Left renal cortex interstitium (tissue), 4 donors: ENCODE results near the gene HNRNPUL1. TPM values are rescaled to one million over a fixed set of nuclear protein-coding genes. Genes with fewer than 3 reads are reported as not detected.
A peak's percentile ranks its signal among the peaks of the same experiment; 100 is the strongest.

ENCODE experiments used
- DNase-seq, 4 donors: peaks; one replicate each; pipeline ENCODE4 v3.0.0-alpha.2; 2013; ENCODE audit warnings: low read depth in 4 of 4, low spot score in 2 of 4, missing footprints in 1 of 4
- polyA plus RNA-seq, 4 donors: library from polyadenylated mRNA; unstranded; fragments of 120-200 nt; gene quantifications; one replicate each; pipeline ENCODE4 v1.2.1, GENCODE V29; 2013; ENCODE audit not compliant: insufficient read length in 4 of 4

HNRNPUL1 gene
- polyA plus RNA-seq, 4 donors, result 192 to 227 (median 205) TPM

DNA sequence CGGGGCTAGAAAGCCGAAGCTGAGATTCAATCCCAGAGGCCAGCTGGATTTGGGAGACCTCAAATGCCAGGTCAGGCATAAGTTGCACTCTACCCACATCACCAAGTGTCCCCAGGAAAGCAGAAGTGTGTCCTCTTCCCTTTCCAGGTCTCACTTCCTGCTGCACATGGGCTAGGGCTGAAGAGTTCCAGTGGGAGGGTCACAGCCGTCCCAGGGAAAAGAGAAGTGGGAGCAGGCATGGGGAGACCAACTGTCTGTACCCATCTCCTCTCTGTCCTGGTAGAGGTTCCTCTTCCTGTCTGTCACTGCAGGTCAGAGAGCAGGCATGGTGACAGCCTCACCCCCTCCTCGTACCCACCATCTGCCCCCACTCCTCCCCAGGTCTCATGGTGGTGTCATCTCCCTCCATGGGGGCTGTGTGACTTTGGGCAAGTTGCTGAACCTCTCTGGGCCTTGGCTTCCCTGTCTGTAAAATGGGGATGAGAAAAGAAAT, 30.4 kb upstream of the HNRNPUL1 start:
- no peak for DNase-seq

DNA sequence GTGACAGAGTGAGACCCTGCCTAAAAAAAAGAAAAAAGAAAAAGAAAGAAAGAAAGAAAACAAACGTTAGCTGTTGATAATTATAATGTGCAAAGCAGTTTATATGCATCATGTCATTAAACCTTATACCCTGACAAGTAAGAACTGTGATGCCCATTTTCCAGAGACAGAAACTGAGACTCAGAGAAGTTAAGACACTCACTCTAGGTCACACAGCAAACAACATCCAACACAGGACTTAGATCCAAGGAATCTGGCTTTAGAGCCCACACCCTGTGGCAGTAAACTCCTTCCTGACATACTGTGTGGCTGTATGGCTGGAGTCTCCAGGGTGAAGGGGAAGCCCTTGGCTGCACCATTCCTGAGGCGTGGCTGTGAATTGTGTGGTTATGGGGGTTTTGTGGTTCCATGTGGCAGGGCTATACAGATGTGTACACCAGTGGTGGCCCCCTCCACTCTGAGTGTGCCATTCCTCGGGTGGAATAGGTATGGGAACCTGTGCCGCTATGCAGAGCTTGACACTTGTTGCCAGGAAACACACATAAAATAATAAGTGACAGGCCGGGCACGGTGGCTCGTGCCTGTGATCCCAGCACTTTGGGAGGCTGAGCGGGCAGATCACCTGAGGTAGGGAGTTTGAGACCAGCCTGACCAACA, 29.5 kb upstream of the HNRNPUL1 start:
- DNase-seq, result no peak

DNA sequence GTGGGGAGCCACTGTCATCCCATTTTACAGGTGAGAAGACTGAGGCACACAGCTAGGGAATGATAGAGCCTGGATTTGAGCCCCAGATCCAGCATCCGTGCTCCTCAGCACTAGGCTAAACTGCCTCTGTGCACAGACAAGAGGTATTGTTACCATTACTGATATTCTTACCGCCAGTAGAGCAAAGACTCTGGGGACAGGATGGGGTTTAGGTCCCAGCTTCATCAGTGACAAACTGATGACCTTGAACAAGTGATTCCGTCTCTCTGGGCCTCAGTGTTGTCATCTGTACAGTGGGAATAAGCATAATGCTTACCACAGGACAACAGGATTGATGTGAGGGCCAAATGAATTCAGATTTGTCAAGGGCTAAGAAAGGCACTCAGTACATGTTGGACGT, 28.7 kb upstream of the HNRNPUL1 start:
- DNase-seq, result no peak

DNA sequence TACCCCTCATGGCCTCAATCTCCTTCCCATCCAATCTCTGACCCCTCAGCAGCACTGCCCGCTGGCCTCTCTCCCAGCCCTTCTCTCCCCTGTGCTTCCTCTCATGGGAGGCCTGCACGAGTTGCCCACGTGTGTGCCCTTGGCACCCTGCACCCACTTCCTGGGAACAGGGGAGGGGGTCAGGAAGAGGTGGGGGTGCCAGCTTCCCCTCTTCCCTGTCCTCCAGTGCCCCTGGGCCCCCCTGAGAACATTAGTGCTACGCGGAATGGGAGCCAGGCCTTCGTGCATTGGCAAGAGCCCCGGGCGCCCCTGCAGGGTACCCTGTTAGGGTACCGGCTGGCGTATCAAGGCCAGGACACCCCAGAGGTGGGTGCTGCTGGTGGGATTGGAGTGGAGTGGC, 25.9 kb upstream of the HNRNPUL1 start:
- no peak for DNase-seq

DNA sequence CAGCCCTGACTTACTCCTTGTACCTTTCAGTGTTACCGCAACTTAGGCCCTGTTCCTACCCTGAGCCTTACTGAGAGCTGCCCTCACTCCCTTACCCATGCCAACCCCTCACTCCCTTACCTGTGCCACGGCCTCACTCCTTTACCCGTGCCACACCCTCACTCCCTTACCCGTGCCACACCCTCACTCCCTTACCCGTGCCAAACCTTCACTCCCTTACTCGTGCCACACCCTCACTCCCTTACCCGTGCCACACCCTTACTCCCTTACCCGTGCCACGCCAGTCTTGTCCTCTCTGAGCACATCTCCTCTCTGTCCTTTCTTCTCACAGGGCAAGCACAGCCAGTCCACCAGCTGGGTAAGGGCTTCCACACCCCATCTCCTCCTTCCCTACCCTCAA, 24.8 kb upstream of the HNRNPUL1 start:
- no peak for DNase-seq

DNA sequence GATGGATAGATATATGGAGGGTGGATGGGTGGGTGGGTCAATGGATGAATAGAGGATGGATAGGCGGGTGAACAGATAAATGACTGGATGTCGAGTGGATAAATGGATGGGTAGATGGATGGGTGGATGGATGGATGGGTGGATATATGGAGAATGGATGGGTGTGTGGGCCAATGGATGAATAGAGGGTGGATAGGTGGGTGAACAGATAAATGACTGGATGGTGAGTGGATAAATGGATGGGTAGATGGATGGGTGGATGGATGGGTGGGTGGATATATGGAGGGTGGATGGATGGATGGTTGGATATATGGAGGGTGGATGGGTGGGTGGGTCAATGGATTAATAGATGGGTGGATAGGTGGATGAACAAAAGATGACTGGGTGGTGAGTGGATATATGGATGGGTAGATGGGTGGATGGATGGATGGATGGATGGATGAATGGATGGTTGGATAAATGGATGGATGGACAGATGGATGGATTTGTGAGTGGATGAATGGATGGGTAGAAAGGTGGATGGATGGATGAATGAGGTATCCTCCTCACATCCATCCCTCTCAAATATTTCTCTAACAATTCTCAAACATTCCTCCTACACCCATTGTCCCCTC, 24.1 kb upstream of the HNRNPUL1 start:
- DNase-seq, result no peak

DNA sequence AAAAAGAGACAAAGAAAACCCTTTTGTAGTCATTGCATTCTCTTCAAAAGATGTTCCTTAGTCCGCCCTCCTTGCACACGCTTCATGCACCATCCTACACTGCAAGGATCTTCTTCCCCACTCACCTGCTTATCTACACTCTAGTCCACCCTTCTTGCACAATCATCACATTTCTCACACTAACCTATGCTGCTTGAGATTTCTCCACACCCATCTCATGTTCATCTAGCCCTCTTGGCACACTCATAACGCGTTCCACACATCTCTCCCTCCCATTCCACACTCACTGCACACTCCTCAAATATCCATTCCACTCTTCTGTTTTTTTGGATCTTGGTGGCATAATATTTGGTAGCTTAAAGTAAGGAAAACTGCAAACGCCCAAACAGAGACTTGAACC, 22.3 kb upstream of the HNRNPUL1 start:
- DNase-seq, result no peak

DNA sequence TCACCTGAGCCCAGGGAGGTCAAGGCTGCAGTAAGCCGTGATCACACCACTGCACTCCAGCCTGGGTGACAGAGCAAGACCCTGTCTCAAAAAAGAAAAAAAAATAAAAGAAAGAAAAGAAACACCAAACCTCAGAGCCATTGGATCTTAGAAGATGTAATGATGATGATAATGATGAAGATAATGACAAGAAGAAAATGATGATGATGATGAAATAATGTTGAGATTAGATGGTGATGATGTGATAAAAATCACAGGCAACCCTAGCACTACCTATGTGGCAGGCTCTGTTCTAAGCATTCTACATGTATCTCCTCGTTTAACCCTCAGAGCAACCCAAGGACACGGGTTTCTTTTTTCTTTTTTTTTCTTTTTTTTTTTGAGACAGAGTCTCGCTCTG, 20.1 kb upstream of the HNRNPUL1 start:
- DNase-seq, result no peak

DNA sequence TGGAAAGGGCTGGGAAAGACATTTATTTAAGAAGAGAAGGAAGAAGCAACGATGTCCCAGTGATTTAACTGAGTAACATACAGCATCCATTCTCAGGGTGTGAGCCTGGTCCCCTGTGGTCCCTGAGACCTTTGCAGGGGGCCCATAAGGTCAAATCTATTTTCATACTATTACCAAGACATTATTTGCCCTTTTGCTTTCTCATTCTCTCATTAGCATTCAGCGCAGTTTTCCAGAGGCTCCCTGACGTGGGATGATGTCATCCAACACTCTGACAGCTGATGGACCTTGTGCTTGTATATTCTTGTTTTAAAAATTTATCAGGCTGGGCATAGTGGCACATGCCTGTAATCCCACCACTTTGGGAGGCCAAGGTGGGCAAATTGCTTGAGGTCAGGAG, 18.3 kb upstream of the HNRNPUL1 start:
- DNase-seq, result no peak

DNA sequence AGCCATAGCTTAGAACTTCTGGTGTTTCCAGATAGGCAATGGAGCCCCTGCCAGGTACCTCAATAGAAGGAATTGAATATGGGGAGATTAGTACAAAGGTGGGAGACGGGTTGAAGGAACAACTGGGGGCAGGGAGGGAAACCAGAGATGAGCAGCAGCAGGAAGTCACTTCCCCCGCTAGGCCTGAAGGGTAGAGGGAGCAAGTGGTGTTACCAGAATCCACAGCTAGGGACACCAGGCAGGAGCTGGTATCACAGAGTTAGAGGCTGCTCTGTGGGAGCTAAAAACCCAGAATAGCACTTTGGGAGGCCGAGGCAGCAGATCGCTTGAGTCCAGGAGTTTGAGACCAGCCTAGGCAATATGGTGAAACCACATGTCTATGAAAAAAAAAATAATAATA, 15.3 kb upstream of the HNRNPUL1 start:
- DNase-seq, result no peak

DNA sequence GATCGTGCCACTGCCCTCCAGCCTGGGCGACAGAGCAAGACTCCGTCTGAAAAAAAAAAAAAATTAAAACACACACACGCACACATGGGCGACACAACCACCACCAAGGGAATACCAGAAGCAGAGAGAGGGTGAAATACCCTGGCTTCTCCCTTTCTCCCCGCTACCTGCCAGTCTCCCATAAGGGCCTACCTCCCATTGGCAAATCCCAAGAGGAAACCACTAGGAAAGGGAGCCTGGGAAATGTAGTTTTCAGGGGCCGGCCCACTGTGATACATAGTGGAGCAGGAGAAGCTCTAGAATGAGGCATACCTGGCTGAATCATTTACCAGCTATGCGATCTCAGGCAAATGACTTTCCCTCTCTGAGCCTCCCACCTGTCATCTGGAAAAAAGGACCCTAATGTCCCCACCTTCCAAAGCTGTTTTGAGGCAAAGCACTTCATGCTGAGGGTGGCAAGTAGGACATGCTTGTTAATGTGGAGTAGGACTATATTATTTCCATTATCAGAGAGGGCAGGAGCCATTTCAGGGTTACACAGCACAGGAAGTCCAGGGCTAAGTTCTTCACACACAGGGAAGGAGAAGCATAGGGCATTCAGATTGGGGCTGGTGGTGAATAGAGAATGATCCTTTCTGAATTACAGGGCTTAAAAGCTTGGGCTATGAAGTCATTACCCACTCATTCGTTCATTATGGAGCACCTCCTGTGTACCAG, 14.3 kb upstream of the HNRNPUL1 start:
- no peak for DNase-seq

DNA sequence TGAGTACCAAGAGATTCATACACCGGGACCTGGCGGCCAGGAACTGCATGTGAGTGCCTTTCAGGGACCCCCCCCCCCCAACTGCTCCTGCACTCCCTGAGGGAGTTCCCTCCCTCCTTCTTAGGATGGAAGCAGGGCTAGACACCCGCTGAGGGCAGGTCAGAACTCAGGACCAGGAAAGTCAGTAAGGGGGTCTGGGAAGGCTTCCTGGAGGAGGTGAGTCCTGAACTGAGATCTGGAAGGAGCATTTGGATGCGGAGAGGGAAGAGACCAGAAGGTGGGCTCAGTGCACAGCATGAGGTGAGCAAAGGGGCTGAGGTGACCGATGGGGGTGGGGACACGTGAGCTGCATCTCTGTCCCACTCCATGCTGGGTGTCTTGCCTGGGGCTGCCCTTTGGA, 10.5 kb upstream of the HNRNPUL1 start:
- DNase-seq, result no peak

DNA sequence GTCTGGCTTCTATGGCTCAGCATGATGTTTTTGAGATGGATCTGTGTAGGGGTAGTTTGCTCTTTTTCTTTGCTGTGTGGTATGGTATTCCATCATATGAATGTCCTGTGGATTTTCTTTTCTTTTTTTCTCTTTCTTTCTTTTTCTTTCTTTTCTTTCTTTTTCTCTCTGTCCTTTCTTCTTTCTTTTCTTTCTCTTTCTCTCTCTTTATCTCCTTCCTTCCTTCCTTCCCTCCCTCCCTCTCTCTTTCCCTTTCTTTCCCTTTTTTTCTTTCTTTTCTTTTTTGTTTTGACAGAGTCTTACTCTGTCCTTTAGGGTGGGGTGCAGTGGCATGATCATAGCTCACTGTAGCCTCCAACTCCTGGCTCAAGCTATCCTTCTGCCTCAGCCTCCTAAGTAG, 9.0 kb upstream of the HNRNPUL1 start:
- DNase-seq, result no peak

DNA sequence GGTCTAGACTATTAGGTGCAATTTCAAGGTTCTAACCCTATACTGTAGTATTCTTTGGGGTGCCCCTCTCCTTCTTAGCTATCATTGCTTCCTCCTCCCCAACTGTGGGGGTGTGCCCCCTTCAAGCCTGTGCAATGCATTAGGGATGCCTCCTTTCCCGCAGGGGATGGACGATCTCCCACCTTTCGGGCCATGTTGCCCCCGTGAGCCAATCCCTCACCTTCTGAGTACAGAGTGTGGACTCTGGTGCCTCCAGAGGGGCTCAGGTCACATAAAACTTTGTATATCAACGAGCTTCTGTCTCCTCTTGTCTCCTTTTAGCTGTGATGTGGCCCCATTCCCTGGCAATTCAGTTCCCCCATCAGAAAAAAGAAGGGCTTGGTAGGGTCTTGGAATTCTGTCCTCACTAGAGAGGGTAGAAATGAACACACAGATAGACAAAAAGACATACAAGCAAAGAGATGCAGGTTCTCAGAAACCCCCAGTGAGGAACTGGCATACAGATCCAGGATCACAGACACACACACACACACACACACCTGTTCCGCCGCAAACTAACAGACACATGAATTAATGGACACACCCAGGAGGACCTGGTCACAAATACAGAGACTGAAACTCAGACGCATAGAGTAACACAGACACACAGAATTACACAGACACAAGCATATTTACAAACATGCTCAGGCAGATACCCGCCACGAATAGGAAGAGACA, 2.5 kb upstream of the HNRNPUL1 start:
- peak in 1 of 4 donors; percentile 4 for DNase-seq

DNA sequence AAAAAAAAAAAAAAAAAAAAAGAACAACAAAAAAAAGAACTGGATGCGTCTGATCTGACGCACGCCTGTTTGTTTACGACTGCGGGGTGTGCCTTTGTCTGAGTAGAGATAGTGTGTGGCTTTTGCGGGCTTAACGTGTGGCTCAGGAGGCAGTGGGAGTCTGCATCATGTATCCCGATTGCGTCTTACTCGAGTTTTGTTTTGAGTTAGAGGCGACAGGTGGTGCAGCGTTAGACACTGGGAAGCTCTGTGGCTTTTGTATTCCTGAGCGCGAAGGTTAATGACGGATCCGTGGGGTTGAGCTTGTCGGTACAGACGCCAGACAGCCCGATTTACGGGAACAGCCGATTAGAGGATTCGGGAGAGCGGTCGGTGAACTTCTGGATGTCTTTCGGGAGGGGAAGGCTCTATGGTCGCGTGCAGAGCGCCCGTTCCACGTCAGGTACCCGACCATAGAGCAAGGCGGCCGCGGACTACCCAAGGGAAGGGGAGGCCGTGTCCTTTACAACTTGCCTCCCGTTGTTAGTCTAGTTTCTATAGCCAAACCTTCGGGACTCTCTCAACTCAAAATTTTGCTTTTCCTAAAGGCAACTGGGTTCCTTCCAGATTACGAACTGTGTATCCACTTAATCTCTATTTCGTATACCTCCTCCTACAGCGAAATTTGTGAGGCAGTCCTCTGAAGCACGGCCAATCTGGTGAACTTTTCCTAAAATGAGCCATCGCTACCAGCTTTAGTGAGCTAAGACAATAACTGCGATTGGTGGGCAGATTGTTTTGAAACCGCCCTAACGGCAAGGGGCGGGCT, 926 bp upstream of the HNRNPUL1 start:
- peak in 2 of 4 donors; percentile 32 to 73 for DNase-seq

DNA sequence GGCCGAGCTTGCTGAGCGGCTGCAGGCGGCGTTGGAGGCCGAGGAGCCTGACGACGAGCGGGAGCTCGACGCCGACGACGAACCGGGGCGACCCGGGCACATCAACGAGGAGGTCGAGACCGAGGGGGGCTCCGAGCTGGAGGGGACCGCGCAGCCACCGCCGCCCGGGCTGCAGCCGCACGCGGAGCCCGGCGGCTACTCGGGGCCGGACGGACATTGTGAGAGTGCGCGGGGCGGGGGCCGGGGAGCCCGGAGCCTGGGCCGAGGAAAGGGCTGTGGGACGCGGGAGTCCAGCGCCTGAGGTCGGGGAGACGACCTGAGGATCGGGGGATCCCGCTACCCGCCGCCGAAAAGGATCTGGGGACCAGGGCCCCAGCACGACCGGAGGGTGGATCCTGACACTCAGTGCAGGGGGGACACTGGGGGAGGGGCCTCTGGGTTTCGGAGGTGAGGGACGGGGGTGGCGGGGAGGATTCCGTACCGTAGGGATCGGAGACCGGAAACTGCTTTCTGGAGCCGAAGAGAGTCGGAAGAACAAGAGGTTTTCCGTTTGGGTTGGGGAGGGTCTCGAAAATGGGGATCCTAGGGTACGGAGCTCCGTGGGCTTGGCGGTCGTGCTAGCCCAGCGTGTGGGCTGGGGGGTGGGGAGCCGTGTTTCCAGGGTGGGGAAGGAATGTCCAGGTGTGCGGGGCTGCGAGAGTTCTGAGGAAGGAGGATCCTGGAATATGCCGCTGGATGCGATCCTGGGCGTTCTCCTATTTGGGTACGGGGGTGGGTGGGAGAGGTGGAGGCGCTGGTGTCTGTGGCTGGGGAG, 616 bp downstream of the HNRNPUL1 start:
- DNase-seq, result peak; percentile 9 to 46 (median 30)

DNA sequence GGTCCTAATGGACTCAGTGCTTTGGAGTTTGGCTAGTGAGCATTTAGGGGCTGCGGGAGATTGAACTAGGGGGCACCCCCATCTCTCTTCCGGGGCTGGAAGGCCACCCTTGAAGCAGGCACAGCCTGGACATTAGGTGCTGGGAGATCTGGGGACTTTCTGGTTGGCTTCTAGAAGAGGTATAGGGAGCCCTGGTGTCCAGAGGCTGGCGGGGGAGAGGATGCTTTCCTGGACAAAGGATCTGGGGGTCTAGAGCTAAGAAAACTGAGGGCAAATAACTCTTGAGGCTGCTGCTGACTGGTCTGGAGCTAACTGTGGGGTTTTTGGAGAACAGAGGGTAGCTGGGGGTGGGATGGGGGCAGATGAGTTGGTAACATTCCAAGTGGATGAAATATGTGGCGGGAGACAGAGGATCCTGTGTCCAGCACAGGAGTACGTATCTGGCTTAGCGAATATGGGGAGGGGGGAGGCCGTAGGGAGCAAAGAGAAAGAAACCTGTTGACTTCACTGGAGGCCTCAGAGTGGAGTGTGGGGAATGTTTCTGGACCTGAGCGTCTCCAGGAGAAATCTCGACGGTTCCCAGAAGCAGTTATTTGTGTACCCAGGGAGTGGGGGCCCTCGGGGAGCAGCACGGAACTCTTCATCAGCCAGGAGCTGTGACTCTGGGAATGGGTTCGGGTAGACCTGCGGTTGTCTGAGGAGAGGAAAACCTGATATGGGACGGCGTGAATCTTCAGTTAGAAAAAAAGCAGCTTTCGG, 1.4 kb downstream of the HNRNPUL1 start:
- peak; percentile 15 to 34 (median 28) for DNase-seq

DNA sequence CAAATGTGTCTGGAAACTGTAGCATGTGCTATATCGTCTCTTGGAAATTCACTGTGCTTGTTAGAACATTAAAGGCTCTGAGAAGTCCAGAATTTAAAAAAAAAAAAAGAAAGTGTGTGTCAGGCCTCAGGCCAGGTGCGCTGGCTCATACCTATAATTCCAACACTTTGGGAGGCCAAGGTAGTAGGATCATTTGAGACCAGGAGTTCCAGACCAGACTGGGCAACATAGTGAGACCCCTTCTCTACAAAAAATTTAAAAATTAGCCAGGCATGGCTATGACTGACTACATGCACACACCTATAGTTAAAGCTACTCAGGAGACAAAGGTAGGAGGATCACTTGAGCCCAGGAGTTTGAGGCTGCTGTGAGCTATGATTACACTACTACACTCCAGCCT, 4.9 kb downstream of the HNRNPUL1 start:
- DNase-seq, result no peak

DNA sequence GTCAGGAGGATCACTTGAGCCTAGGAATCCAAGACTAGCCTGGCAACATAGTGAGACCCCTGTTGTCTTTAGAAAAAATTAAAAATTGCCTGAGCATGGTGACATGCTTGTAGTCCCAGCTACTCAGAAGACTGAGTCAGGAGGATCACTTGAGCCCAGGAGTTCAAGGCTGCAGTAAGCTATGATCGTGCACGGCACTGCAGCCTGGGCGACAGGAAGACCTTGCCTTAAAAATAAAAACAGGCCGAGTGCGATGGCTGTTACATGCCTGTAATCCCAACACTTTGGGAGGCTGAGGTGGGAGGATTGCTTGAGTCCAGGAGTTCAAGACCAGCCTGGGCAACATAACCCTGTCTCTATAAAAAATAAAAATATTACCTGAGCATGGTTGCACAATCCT, 5.4 kb downstream of the HNRNPUL1 start:
- DNase-seq, result no peak
